Activated naive CD4-positive, alpha-beta T cell treated with anti-CD3 and anti-CD28 coated beads for 36 hours (primary cell): ENCODE results near the gene SMAD6. TPM values are rescaled to one million over a fixed set of nuclear protein-coding genes. Genes with fewer than 3 reads are reported as not detected.

Source experiments
- CTCF ChIA-PET: fragments of 350-600 bp; sonication (Branson Sonifier 250); formaldehyde crosslinking; loops from one replicate; lab custom pipeline; 2021; ENCODE audit warnings: antibody characterized with exemption; lab: Charles Lee
- DNase-seq: peaks from one replicate; pipeline ENCODE4 v3.0.0-alpha.2; 2020
- H3K27ac Mint-ChIP-seq: one replicate; pipeline ENCODE4 v1.8.0; 2021; ENCODE audit warnings: mild to moderate bottlenecking, mixed read lengths
- H3K27me3 Mint-ChIP-seq: one replicate; pipeline ENCODE4 v1.8.0; 2021; ENCODE audit warnings: low read depth, mixed read lengths
- H3K36me3 Mint-ChIP-seq: one replicate; pipeline ENCODE4 v1.8.0; 2021; ENCODE audit warnings: low read depth, mixed read lengths
- H3K4me1 Mint-ChIP-seq: one replicate; pipeline ENCODE4 v1.8.0; 2021; ENCODE audit warnings: low read depth, mixed read lengths
- H3K4me3 Mint-ChIP-seq: one replicate; pipeline ENCODE4 v1.8.0; 2021; ENCODE audit warnings: mild to moderate bottlenecking, moderate library complexity, mixed read lengths
- H3K9me3 Mint-ChIP-seq: one replicate; pipeline ENCODE4 v1.8.0; 2021; ENCODE audit warnings: mixed read lengths
- intact Hi-C: fragments of 100-400 bp; cut with micrococcal nuclease; formaldehyde crosslinking; loops from one replicate; pipeline ENCODE4 v1.15.1; 2023
- total RNA-seq, 2 experiments: library from RNA; stranded (reverse); gene quantifications; one replicate each; pipeline ENCODE4 v1.2.3, GENCODE V29; 2021

Gene SMAD6
- total RNA-seq, 2 experiments from 2014 or later: 0.05 TPM; not detected in 1

GRCh38 chr15:66789029-66790025 lies 87.3 kb downstream of the SMAD6 start:
- Mint-ChIP-seq H3K36me3 (no peaks in the 10 kb centered on the region), H3K4me1 (no peaks in the 10 kb centered on the region), H3K9me3 (no peaks in the 10 kb centered on the region), H3K4me3 (no peak overlapping the region), H3K27me3 (no peaks in the 10 kb centered on the region), H3K27ac (no peak overlapping the region)
- peak; percentile 12 for DNase-seq
- CTCF ChIA-PET: interaction anchor here (1.0 to 1.4 kb wide), 3 partner anchors 16 to 170 kb away, joined by 3 to 5 read pairs (median 4); no protein-coding TSS in a partner anchor
- intact Hi-C loops: no loop called here

- Mint-ChIP-seq H3K36me3 (no peaks in the 10 kb centered on the region), H3K4me3 (no peak overlapping the region), H3K27ac (no peak overlapping the region), H3K4me1 (no peaks in the 10 kb centered on the region), H3K9me3 (no peaks in the 10 kb centered on the region), H3K27me3 (no peaks in the 10 kb centered on the region)
- CTCF ChIA-PET: no interaction called here
- DNase-seq: no peak
- intact Hi-C loops: no loop called here
These were observed 93.8 kb downstream of the SMAD6 start for GRCh38 chr15:66795851-66796250.

DNA sequence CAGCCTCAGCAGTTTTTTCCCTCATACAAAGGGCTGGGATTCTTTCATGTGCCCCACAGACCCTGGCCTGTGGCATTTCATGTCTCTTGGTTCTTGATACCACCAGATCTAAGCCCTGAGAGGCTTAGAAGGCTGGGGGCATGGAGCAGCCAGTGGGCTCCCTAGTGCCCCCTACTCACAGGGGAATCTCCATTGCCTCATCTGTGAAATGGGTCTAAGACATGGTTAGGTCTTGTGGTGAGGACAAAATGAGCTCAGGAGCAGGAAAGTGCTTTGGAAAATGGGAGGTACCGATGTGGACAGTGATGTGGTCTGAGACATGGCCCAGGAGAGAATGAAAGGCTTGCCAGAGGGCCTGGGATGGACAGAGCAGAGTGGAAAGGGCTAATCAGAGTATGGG lies 94.3 kb downstream of the SMAD6 start:
- no peak overlapping the region for H3K27ac Mint-ChIP-seq
- no peak overlapping the region for H3K4me3 Mint-ChIP-seq
- intact Hi-C loops: no loop called here
- no peaks in the 10 kb centered on the region for H3K4me1 Mint-ChIP-seq
- no peaks in the 10 kb centered on the region for H3K36me3 Mint-ChIP-seq
- CTCF ChIA-PET: no interaction called here
- no peak for DNase-seq
- no peaks in the 10 kb centered on the region for H3K27me3 Mint-ChIP-seq
- H3K9me3 Mint-ChIP-seq: no peaks in the 10 kb centered on the region

GRCh38 chr15:66797921-66798320 lies 95.9 kb downstream of the SMAD6 start:
- no peaks in the 10 kb centered on the region for H3K4me1 Mint-ChIP-seq
- no peaks in the 10 kb centered on the region for H3K9me3 Mint-ChIP-seq
- no peak overlapping the region for H3K27ac Mint-ChIP-seq
- no peak for DNase-seq
- no peak overlapping the region for H3K4me3 Mint-ChIP-seq
- no peaks in the 10 kb centered on the region for H3K27me3 Mint-ChIP-seq
- intact Hi-C loops: no loop called here
- H3K36me3 Mint-ChIP-seq: no peaks in the 10 kb centered on the region
- CTCF ChIA-PET: no interaction called here

GRCh38 chr15:66798426-66799061 lies 96.5 kb downstream of the SMAD6 start:
- CTCF ChIA-PET: no interaction called here
- no peak overlapping the region for H3K27ac Mint-ChIP-seq
- DNase-seq: no peak

DNA sequence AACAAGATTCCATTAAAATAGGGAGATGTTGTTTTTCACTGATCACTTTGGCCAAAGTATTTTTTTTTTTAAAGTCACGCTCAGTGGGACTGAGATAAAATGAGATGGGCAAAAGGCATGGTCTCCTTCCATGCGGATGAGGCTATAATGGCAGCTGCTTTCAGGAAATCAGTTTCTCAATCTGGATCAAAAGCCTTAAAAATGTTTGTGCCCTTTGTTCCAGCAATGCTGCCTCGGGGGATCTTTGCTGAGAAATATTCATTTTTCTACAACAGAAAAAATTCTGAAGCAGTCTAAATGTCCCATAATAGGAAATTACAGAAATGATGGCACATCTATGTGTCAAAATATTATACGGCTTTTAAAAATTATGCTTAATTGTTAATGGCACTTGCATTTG lies 97.2 kb downstream of the SMAD6 start:
- H3K9me3 Mint-ChIP-seq: no peaks in the 10 kb centered on the region
- DNase-seq: no peak
- intact Hi-C loops: no loop called here
- no peak overlapping the region for H3K27ac Mint-ChIP-seq
- H3K4me1 Mint-ChIP-seq: no peaks in the 10 kb centered on the region
- H3K4me3 Mint-ChIP-seq: no peak overlapping the region
- CTCF ChIA-PET: no interaction called here
- no peaks in the 10 kb centered on the region for H3K27me3 Mint-ChIP-seq
- no peaks in the 10 kb centered on the region for H3K36me3 Mint-ChIP-seq

More at GRCh38 chr15:66798426-66799061, 96.5 kb downstream of the SMAD6 start:
- Mint-ChIP-seq H3K36me3 (no peaks in the 10 kb centered on the region), H3K4me1 (no peaks in the 10 kb centered on the region), H3K27me3 (no peaks in the 10 kb centered on the region), H3K9me3 (no peaks in the 10 kb centered on the region), H3K4me3 (no peak overlapping the region)
- intact Hi-C loops: no loop called here

DNA sequence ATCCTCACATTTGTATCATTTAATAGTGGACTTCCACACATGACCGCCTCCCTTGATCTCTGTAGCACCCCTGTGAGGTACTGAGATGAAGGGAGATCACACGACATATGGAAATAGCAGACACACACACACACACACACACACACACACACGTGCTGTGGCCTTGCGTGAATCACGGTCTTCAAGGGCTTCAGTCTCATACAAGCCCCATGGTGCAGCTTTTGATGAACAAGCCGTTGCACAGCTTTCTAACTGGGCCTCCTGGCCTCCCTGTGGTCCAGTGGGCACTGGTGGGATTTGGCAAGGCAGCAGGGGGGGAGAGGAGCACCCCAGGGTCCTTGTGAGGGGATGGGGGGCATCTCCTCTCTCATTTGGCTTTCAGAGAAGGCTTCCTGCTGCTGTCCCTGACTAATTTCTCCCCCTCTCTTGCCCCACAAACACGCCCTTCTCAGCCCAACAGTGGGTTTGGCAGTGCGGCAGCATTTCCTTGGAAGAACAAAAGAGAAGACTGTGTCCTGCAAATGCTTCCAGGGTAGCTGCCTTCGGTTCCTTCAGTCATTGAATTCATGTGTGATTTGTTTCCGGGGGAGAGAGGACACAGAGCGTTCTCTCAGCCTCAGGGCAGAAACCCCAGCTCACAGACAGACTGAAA lies 98.7 kb downstream of the SMAD6 start:
- Mint-ChIP-seq H3K27me3 (no peaks in the 10 kb centered on the region), H3K9me3 (no peaks in the 10 kb centered on the region), H3K4me1 (no peaks in the 10 kb centered on the region), H3K36me3 (no peaks in the 10 kb centered on the region), H3K27ac (no peak overlapping the region), H3K4me3 (no peak overlapping the region)
- no peak for DNase-seq
- CTCF ChIA-PET: no interaction called here
- intact Hi-C loops: no loop called here

DNA sequence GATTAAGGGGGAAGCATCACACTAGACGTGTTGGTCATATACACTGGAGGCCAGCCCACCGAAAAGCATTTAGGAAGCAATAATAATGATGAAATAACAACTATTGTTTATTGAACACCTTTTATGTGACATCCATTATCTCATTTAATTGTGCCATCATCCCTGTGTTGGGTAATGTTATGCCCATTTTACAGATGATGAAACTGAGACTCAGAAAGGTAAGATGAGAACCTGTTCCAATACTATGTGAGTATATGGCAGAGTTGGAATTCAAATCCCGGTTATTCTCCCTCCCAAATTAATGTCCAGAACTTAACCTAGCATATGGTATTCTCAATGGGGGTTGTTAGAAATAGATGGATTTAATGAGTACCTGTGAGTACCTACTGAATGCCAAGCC lies 99.2 kb downstream of the SMAD6 start:
- no peaks in the 10 kb centered on the region for H3K36me3 Mint-ChIP-seq
- CTCF ChIA-PET: no interaction called here
- DNase-seq: no peak
- no peak overlapping the region for H3K4me3 Mint-ChIP-seq
- no peaks in the 10 kb centered on the region for H3K4me1 Mint-ChIP-seq
- H3K27ac Mint-ChIP-seq: no peak overlapping the region
- intact Hi-C loops: no loop called here
- H3K27me3 Mint-ChIP-seq: no peaks in the 10 kb centered on the region
- no peaks in the 10 kb centered on the region for H3K9me3 Mint-ChIP-seq

- DNase-seq: no peak
- intact Hi-C loops: no loop called here
- Mint-ChIP-seq H3K36me3 (no peaks in the 10 kb centered on the region), H3K27ac (no peak overlapping the region), H3K27me3 (no peaks in the 10 kb centered on the region), H3K4me1 (no peaks in the 10 kb centered on the region), H3K4me3 (no peak overlapping the region), H3K9me3 (no peaks in the 10 kb centered on the region)
- CTCF ChIA-PET: interaction anchor here (0.6 kb wide), 1 partner anchor 210 kb away, joined by 4 read pairs; no protein-coding TSS in a partner anchor
These were observed 100.3 kb downstream of the SMAD6 start for GRCh38 chr15:66802025-66803001.

- intact Hi-C loops: no loop called here
- no peaks in the 10 kb centered on the region for H3K4me1 Mint-ChIP-seq
- no peaks in the 10 kb centered on the region for H3K36me3 Mint-ChIP-seq
- no peaks in the 10 kb centered on the region for H3K27me3 Mint-ChIP-seq
- no peak for DNase-seq
- CTCF ChIA-PET: interaction anchor here (0.6 to 1.2 kb wide), 2 partner anchors 48 to 211 kb away, joined by 3 to 4 read pairs; no protein-coding TSS in a partner anchor
- no peak overlapping the region for H3K27ac Mint-ChIP-seq
- no peaks in the 10 kb centered on the region for H3K9me3 Mint-ChIP-seq
- no peak overlapping the region for H3K4me3 Mint-ChIP-seq
These were observed 101.2 kb downstream of the SMAD6 start for GRCh38 chr15:66803182-66803729.

DNA sequence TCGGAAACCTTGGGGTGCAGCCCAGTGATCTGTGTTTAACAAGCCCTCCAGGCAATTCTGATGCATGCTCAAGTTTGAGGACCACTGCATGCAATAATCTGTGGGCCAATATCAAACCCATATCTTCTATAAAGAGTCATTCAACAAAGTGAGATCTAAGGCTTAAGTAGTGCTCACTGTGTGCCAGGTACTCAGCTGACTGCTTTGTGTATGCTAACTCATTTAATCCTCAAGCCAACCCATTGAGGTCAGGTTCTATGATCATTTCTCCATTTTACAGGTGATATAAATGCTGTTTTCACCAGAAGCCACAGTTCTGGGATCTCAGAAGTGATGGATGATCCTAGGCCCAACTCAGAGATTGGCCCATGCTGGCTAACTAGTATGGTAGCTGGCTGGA lies 101.7 kb downstream of the SMAD6 start:
- CTCF ChIA-PET: interaction anchor here (1.2 kb wide), 1 partner anchor 48 kb away, joined by 3 read pairs; no protein-coding TSS in a partner anchor
- no peak for DNase-seq
- Mint-ChIP-seq H3K27me3 (no peaks in the 10 kb centered on the region), H3K9me3 (no peaks in the 10 kb centered on the region), H3K4me3 (no peak overlapping the region), H3K4me1 (no peaks in the 10 kb centered on the region), H3K27ac (no peak overlapping the region), H3K36me3 (no peaks in the 10 kb centered on the region)
- intact Hi-C loops: no loop called here
